GM19035 (cell line): Measurements from ENCODE around the gene KL.

ENCODE experiments used
- ATAC-seq: cut with Tn5 transposase; IDR thresholded peaks from one replicate; pipeline ENCODE4 v1.9.1; 2021; ENCODE audit not compliant: unreplicated experiment

The KL gene

GRCh38 chr13:33079960-33080359 lies 63.7 kb downstream of the KL start:
- ATAC-seq, result no peak

GRCh38 chr13:33080972-33081590 lies 64.9 kb downstream of the KL start:
- no peak for ATAC-seq

GRCh38 chr13:33081666-33082065 lies 65.4 kb downstream of the KL start:
- ATAC-seq, result no peak

GRCh38 chr13:33083054-33083453 lies 66.8 kb downstream of the KL start:
- no peak for ATAC-seq

- ATAC-seq, result no peak
Measured at GRCh38 chr13:33087091-33087490, 70.9 kb downstream of the KL start.

- no peak for ATAC-seq
Measured at GRCh38 chr13:33087790-33088189, 71.6 kb downstream of the KL start.

GRCh38 chr13:33089311-33089710 lies 73.1 kb downstream of the KL start:
- ATAC-seq, result no peak

- ATAC-seq, result no peak
Measured at GRCh38 chr13:33090755-33091414, 74.7 kb downstream of the KL start.

GRCh38 chr13:33091415-33091774 lies 75.2 kb downstream of the KL start:
- no peak for ATAC-seq

GRCh38 chr13:33092073-33092987 lies 76.1 kb downstream of the KL start:
- no peak for ATAC-seq

GRCh38 chr13:33096886-33097605 lies 80.8 kb downstream of the KL start:
- no peak for ATAC-seq

GRCh38 chr13:33099860-33100259 lies 83.6 kb downstream of the KL start:
- ATAC-seq, result no peak

- no peak for ATAC-seq
Measured at GRCh38 chr13:33100886-33101285, 84.7 kb downstream of the KL start.

- no peak for ATAC-seq
Measured at GRCh38 chr13:33101835-33102234, 85.6 kb downstream of the KL start.

- ATAC-seq, result no peak
Measured at GRCh38 chr13:33103457-33103856, 87.2 kb downstream of the KL start.

- no peak for ATAC-seq
Measured at GRCh38 chr13:33105387-33106005, 89.3 kb downstream of the KL start.

- ATAC-seq, result no peak
Measured at GRCh38 chr13:33106656-33107360, 90.6 kb downstream of the KL start.

GRCh38 chr13:33107361-33107760 lies 91.1 kb downstream of the KL start:
- no peak for ATAC-seq

- no peak for ATAC-seq
Measured at GRCh38 chr13:33108620-33109019, 92.4 kb downstream of the KL start.

- peak; percentile 34 for ATAC-seq
Measured at GRCh38 chr13:33109271-33109697, 93.1 kb downstream of the KL start.
